ENCODE results near the gene HOXB5.

The HOXB5 gene

GRCh38 chr17:48548523-48549280, 44.9 kb downstream of the HOXB5 start:
- peaks cover 64% of the 10 kb centered on the region for H3K4me1 ChIP-seq (ENCODE audit: control insufficient read depth, insufficient read depth, low read length, poor library complexity, severe bottlenecking)
- no peak overlapping the region for H3K4me3 ChIP-seq (ENCODE audit: extremely low read depth, insufficient read depth, low read length, poor library complexity, severe bottlenecking)
- no peaks in the 10 kb centered on the region for H3K9me3 ChIP-seq (ENCODE audit: control insufficient read depth, low read length)
- peaks cover 13% of the 10 kb centered on the region for H3K36me3 ChIP-seq (ENCODE audit: control insufficient read depth, insufficient read depth, low read length)
- H3K27ac ChIP-seq (ENCODE audit: low read depth, low read length, severe bottlenecking), result peak overlapping the region; percentile 95
- WGBS, 2 experiments (ENCODE audit: insufficient coverage in 2 of 2), result 14% methylated on average over 2 of the region's 6 CpGs; no CpG with 5 or more reads in 1 of the 2 experiments

- 42 to 43% methylated on average over 14 to 19 of the region's 24 CpGs for WGBS, 2 experiments (ENCODE audit: insufficient coverage in 2 of 2)
- Histone ChIP-seq H3K36me3 (ENCODE audit: control insufficient read depth, insufficient read depth, low read length) (peaks cover 10% of the 10 kb centered on the region), H3K4me3 (ENCODE audit: extremely low read depth, insufficient read depth, low read length, poor library complexity, severe bottlenecking) (peak overlapping the region; percentile 30)
Observed at GRCh38 chr17:48547808-48548522, 45.6 kb downstream of the HOXB5 start.

GRCh38 chr17:48546924-48547807, 46.4 kb downstream of the HOXB5 start:
- H3K36me3 ChIP-seq (ENCODE audit: control insufficient read depth, insufficient read depth, low read length), result peaks cover 14% of the 10 kb centered on the region
- H3K4me3 ChIP-seq (ENCODE audit: extremely low read depth, insufficient read depth, low read length, poor library complexity, severe bottlenecking), result peak overlapping the region; percentile 30
- H3K4me1 ChIP-seq (ENCODE audit: control insufficient read depth, insufficient read depth, low read length, poor library complexity, severe bottlenecking), result peaks cover 56% of the 10 kb centered on the region
- 0 to 7% methylated on average over 4 to 6 of the region's 10 CpGs for WGBS, 2 experiments (ENCODE audit: insufficient coverage in 2 of 2)
- no peaks in the 10 kb centered on the region for H3K9me3 ChIP-seq (ENCODE audit: control insufficient read depth, low read length)
- H3K27ac ChIP-seq (ENCODE audit: low read depth, low read length, severe bottlenecking), result peak overlapping the region; percentile 95

More at GRCh38 chr17:48547808-48548522, 45.6 kb downstream of the HOXB5 start:
- Histone ChIP-seq H3K4me1 (ENCODE audit: control insufficient read depth, insufficient read depth, low read length, poor library complexity, severe bottlenecking) (peaks cover 60% of the 10 kb centered on the region), H3K9me3 (ENCODE audit: control insufficient read depth, low read length) (no peaks in the 10 kb centered on the region), H3K27ac (ENCODE audit: low read depth, low read length, severe bottlenecking) (peak overlapping the region; percentile 95)

GRCh38 chr17:48546137-48546923, 47.2 kb downstream of the HOXB5 start:
- Histone ChIP-seq H3K9me3 (ENCODE audit: control insufficient read depth, low read length) (no peaks in the 10 kb centered on the region), H3K36me3 (ENCODE audit: control insufficient read depth, insufficient read depth, low read length) (peaks cover 10% of the 10 kb centered on the region), H3K4me1 (ENCODE audit: control insufficient read depth, insufficient read depth, low read length, poor library complexity, severe bottlenecking) (peaks cover 48% of the 10 kb centered on the region), H3K4me3 (ENCODE audit: extremely low read depth, insufficient read depth, low read length, poor library complexity, severe bottlenecking) (peak overlapping the region; percentile 57), H3K27ac (ENCODE audit: low read depth, low read length, severe bottlenecking) (peak overlapping the region; percentile 95)
- 2 to 4% methylated on average over 4 of the region's 10 CpGs for whole genome bisulfite sequencing, 2 experiments (ENCODE audit: insufficient coverage in 2 of 2)

- 80 to 88% methylated on average over 1 of the region's 1 CpG for WGBS, 2 experiments (ENCODE audit: insufficient coverage in 2 of 2)
Observed at GRCh38 chr17:48545539-48545938, 48.0 kb downstream of the HOXB5 start.

GRCh38 chr17:48545022-48545375, 48.6 kb downstream of the HOXB5 start, which contains the start of gene HOXB2:
TSS of gene HOXB2 (minus strand) at chr17:48545109. CDS start at chr17:48544911, 198 bp downstream.
- H3K9me3 ChIP-seq (ENCODE audit: control insufficient read depth, low read length), result no peaks in the 10 kb centered on the region
- peak within 1 kb of the TSS; percentile 57 for H3K4me3 ChIP-seq (ENCODE audit: extremely low read depth, insufficient read depth, low read length, poor library complexity, severe bottlenecking)
- H3K36me3 ChIP-seq (ENCODE audit: control insufficient read depth, insufficient read depth, low read length), result peaks cover 10% of the 10 kb centered on the region
- peaks cover 41% of the 10 kb centered on the region for H3K4me1 ChIP-seq (ENCODE audit: control insufficient read depth, insufficient read depth, low read length, poor library complexity, severe bottlenecking)
- WGBS, 2 experiments (ENCODE audit: insufficient coverage in 2 of 2), result 7 to 9% methylated on average over 7 to 9 of the region's 12 CpGs
- peak within 1 kb of the TSS; percentile 95 for H3K27ac ChIP-seq (ENCODE audit: low read depth, low read length, severe bottlenecking)

More at GRCh38 chr17:48545539-48545938, 48.0 kb downstream of the HOXB5 start:
- peak overlapping the region; percentile 57 for H3K4me3 ChIP-seq (ENCODE audit: extremely low read depth, insufficient read depth, low read length, poor library complexity, severe bottlenecking)
- H3K9me3 ChIP-seq (ENCODE audit: control insufficient read depth, low read length), result no peaks in the 10 kb centered on the region
- peaks cover 10% of the 10 kb centered on the region for H3K36me3 ChIP-seq (ENCODE audit: control insufficient read depth, insufficient read depth, low read length)
- H3K4me1 ChIP-seq (ENCODE audit: control insufficient read depth, insufficient read depth, low read length, poor library complexity, severe bottlenecking), result peaks cover 44% of the 10 kb centered on the region
- peak overlapping the region; percentile 95 for H3K27ac ChIP-seq (ENCODE audit: low read depth, low read length, severe bottlenecking)

DNA sequence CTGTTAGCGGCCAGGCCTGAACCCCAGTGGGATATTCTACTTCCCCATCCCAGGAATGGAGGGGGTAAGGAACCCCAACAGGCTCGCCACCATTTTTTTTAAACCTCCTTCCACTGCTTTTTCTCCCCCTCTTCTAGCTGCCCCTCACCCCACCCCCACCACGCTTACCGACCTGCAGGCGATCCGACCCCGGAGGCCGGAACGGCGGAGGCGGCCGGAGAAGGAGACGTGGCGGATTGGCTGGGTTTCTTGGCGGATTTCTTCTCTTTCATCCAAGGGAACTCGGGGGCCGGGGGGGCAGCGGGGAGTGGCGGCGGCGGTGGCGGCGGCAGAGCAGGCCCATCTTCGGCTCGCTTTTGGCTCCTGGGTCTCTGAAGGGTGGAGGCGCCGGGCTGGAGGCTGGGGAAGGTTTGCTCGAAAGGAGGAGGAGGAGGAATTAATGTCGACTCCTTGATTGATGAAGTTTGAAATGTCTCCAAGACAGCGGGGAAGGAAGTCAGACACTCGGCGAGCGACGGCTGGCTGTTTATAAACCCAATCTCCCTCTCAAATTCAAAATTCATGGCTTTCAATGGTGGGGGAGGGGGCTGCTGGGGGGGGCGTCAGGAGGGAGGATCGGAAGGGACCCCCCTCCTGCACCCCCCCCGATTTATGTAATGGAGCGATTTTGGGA, 49.1 kb downstream of the HOXB5 start:
- peaks cover 39% of the 10 kb centered on the region for H3K4me1 ChIP-seq (ENCODE audit: control insufficient read depth, insufficient read depth, low read length, poor library complexity, severe bottlenecking)
- H3K36me3 ChIP-seq (ENCODE audit: control insufficient read depth, insufficient read depth, low read length), result peaks cover 10% of the 10 kb centered on the region
- H3K9me3 ChIP-seq (ENCODE audit: control insufficient read depth, low read length), result no peaks in the 10 kb centered on the region
- WGBS, 2 experiments (ENCODE audit: insufficient coverage in 2 of 2), result 0 to 2% methylated on average over 8 to 10 of the region's 38 CpGs
- H3K27ac ChIP-seq (ENCODE audit: low read depth, low read length, severe bottlenecking), result peak overlapping the region; percentile 95
- H3K4me3 ChIP-seq (ENCODE audit: extremely low read depth, insufficient read depth, low read length, poor library complexity, severe bottlenecking), result peak overlapping the region; percentile 57

- Histone ChIP-seq H3K9me3 (ENCODE audit: control insufficient read depth, low read length) (no peaks in the 10 kb centered on the region), H3K36me3 (ENCODE audit: control insufficient read depth, insufficient read depth, low read length) (peaks cover 10% of the 10 kb centered on the region), H3K4me1 (ENCODE audit: control insufficient read depth, insufficient read depth, low read length, poor library complexity, severe bottlenecking) (peaks cover 39% of the 10 kb centered on the region), H3K27ac (ENCODE audit: low read depth, low read length, severe bottlenecking) (peak overlapping the region; percentile 95), H3K4me3 (ENCODE audit: extremely low read depth, insufficient read depth, low read length, poor library complexity, severe bottlenecking) (peak overlapping the region; percentile 57)
- WGBS, 2 experiments (ENCODE audit: insufficient coverage in 2 of 2), result 0 to 1% methylated on average over 14 of the region's 20 CpGs
Observed at GRCh38 chr17:48543854-48544348, 49.7 kb downstream of the HOXB5 start.

- H3K9me3 ChIP-seq (ENCODE audit: control insufficient read depth, low read length), result no peaks in the 10 kb centered on the region
- peaks cover 10% of the 10 kb centered on the region for H3K36me3 ChIP-seq (ENCODE audit: control insufficient read depth, insufficient read depth, low read length)
- H3K27ac ChIP-seq (ENCODE audit: low read depth, low read length, severe bottlenecking), result peak overlapping the region; percentile 95
- peaks cover 38% of the 10 kb centered on the region for H3K4me1 ChIP-seq (ENCODE audit: control insufficient read depth, insufficient read depth, low read length, poor library complexity, severe bottlenecking)
- WGBS, 2 experiments (ENCODE audit: insufficient coverage in 2 of 2), result 0% methylated on average over 60 to 71 of the region's 72 CpGs
- H3K4me3 ChIP-seq (ENCODE audit: extremely low read depth, insufficient read depth, low read length, poor library complexity, severe bottlenecking), result peak overlapping the region; percentile 57
Observed at GRCh38 chr17:48543107-48543853, 50.3 kb downstream of the HOXB5 start.
